GM04503 (cell line): Measurements from ENCODE around the gene RFPL3.
"Not testable (repeated sequence)": the region's sequence is repeated elsewhere in the genome, so short reads cannot be mapped to it uniquely, and the experiment has no call there.

Experiments
- DNase-seq: peaks from one replicate; pipeline ENCODE4 v3.0.0-alpha.2; 2012; ENCODE audit warnings: low read depth

Gene RFPL3

GRCh38 chr22:32357567-32357966, at the start of gene RFPL3:
TSS of gene RFPL3 (plus strand) at chr22:32357867. CDS start at chr22:32358072, 205 bp downstream.
- not testable (repeated sequence) for DNase-seq

- no peak for DNase-seq
Observed at GRCh38 chr22:32308191-32308590, 49.5 kb upstream of the RFPL3 start.

GRCh38 chr22:32308934-32309333, 48.7 kb upstream of the RFPL3 start:
- DNase-seq: no peak

GRCh38 chr22:32309585-32310251, 47.9 kb upstream of the RFPL3 start:
- no peak for DNase-seq

GRCh38 chr22:32310777-32311176, 46.9 kb upstream of the RFPL3 start:
- no peak for DNase-seq

GRCh38 chr22:32311551-32312071, 46.1 kb upstream of the RFPL3 start:
- no peak for DNase-seq

- no peak for DNase-seq
Observed at GRCh38 chr22:32312748-32313147, 44.9 kb upstream of the RFPL3 start.

GRCh38 chr22:32313532-32313931, 44.1 kb upstream of the RFPL3 start:
- DNase-seq: no peak

- DNase-seq: no peak
Observed at GRCh38 chr22:32317524-32317923, 40.1 kb upstream of the RFPL3 start.

- DNase-seq: no peak
Observed at GRCh38 chr22:32318361-32318760, 39.3 kb upstream of the RFPL3 start.

- no peak for DNase-seq
Observed at GRCh38 chr22:32319861-32320406, 37.7 kb upstream of the RFPL3 start.

GRCh38 chr22:32322986-32323385, 34.7 kb upstream of the RFPL3 start:
- DNase-seq: no peak

GRCh38 chr22:32323513-32324164, 34.0 kb upstream of the RFPL3 start:
- no peak for DNase-seq

GRCh38 chr22:32324505-32325415, 32.9 kb upstream of the RFPL3 start:
- DNase-seq: no peak

- no peak for DNase-seq
Observed at GRCh38 chr22:32325416-32325801, 32.3 kb upstream of the RFPL3 start.

GRCh38 chr22:32325811-32326237, 31.8 kb upstream of the RFPL3 start:
- DNase-seq: no peak

GRCh38 chr22:32326647-32327046, 31.0 kb upstream of the RFPL3 start:
- DNase-seq: no peak

GRCh38 chr22:32327066-32327465, 30.6 kb upstream of the RFPL3 start:
- no peak for DNase-seq

GRCh38 chr22:32327596-32328171, 30.0 kb upstream of the RFPL3 start:
- DNase-seq: no peak

GRCh38 chr22:32328306-32329201, 29.1 kb upstream of the RFPL3 start:
- no peak for DNase-seq

- DNase-seq: no peak
Observed at GRCh38 chr22:32329202-32329645, 28.4 kb upstream of the RFPL3 start.
